ENCODE measurements around the gene COPRS.

- TF ChIP-seq RARB (CRISPR knock-in tag; IDR thresholded peaks at IDR 0.05) = no peak
- no peak for TF ChIP-seq ESRRG (CRISPR knock-in tag; IDR thresholded peaks at IDR 0.05)
- no peak for TF ChIP-seq ARNTL (CRISPR knock-in tag; IDR thresholded peaks at IDR 0.05; ENCODE audit: borderline replicate concordance, low read depth)
- no peak for TF ChIP-seq ZFP3 (CRISPR knock-in tag; IDR thresholded peaks at IDR 0.05)
- no peak for TF ChIP-seq ZNF8 (CRISPR knock-in tag; IDR thresholded peaks at IDR 0.05)
These were observed 10.9 kb upstream of the COPRS start for GRCh38 chr17:31869797-31870568.
